Esophagus muscularis mucosa (tissue), 4 donors: Measurements from ENCODE around the gene HMSD. TPM values are rescaled to one million over a fixed set of nuclear protein-coding genes. Genes with fewer than 3 reads are reported as not detected.
A peak's percentile ranks its signal among the peaks of the same experiment; 100 is the strongest.

Source experiments
- DNase-seq: peaks from one replicate; pipeline ENCODE4 v3.0.0-alpha.2; 2017; ENCODE audit errors: extremely low spot score
- H3K27ac ChIP-seq, 4 donors: fragments of 200-600 bp; sonication (generic); replicated peaks in 1 of 4; 1 replicate in 3 of 4; 2 replicates in 1 of 4; pipeline ENCODE4 v1.5.1; 2016 to 2019; ENCODE audit warnings: mild to moderate bottlenecking in 1 of 4
- H3K27me3 ChIP-seq, 4 donors: fragments of 200-600 bp; sonication (generic); one replicate each; pipeline versions ENCODE4 v1.5.1 to v1.6.0; 2016 to 2019
- H3K36me3 ChIP-seq, 4 donors: fragments of 200-600 bp; sonication (generic); one replicate each; pipeline ENCODE4 v1.5.1; 2016 to 2019
- H3K4me1 ChIP-seq, 4 donors: fragments of 200-600 bp; sonication (generic); one replicate each; pipeline ENCODE4 v1.5.1; 2016 to 2019
- H3K4me3 ChIP-seq, 4 donors: fragments of 200-600 bp; sonication (generic); 1 replicate in 2 of 4; 2 replicates in 2 of 4; pipeline ENCODE4 v1.5.1; 2016 to 2019; ENCODE audit warnings: mild to moderate bottlenecking in 4 of 4, moderate library complexity in 1 of 4
- H3K9me3 ChIP-seq, 4 donors: fragments of 200-600 bp; sonication (generic); 1 replicate in 3 of 4; 2 replicates in 1 of 4; pipeline ENCODE4 v1.5.1; 2016 to 2019
- EP300 ChIP-seq: sonication (generic); formaldehyde crosslinking; IDR thresholded peaks from one replicate; pipeline ENCODE4 v1.6.1; 2017; ENCODE audit warnings: antibody characterized with exemption
- POLR2A ChIP-seq: fragments of 450-650 bp; IDR thresholded peaks from one replicate; pipeline ENCODE4 v1.6.1; 2017; ENCODE audit warnings: antibody characterized with exemption, moderate library complexity, mild to moderate bottlenecking, low read depth
- POLR2AphosphoS5 ChIP-seq, 2 donors: sonication (generic); formaldehyde crosslinking; IDR thresholded peaks; one replicate each; pipeline ENCODE4 v1.6.1; 2017; ENCODE audit warnings: antibody characterized with exemption in 2 of 2
- WGBS: methylation state at CpG from one replicate; pipeline ENCODE4 v1.1.5; 2018; 5-methylcytosine and 5-hydroxymethylcytosine counted together
- intact Hi-C: fragments of 100-400 bp; cut with DNase I; formaldehyde crosslinking; loops from one replicate; pipeline ENCODE4 v1.15.1; 2023
- total RNA-seq, 4 donors: library from RNA; depleted of rRNA; stranded (reverse); fragments of >200 nt; gene quantifications; one replicate each; pipeline versions ENCODE4 v1.1.0 to v1.2.1, GENCODE V29; 2016
- TF ChIP-seq, protein P1 (sequence below), 3 experiments: fragments of 200-600 bp in 2 of 3; fragments of 450-650 bp in 1 of 3; sonication (generic) in 2 of 3; IDR thresholded peaks; one replicate each; pipeline ENCODE4 v1.5.1; 2017 to 2019; ENCODE audit warnings: antibody characterized with exemption in 3 of 3, mild to moderate bottlenecking in 2 of 3, moderate library complexity in 1 of 3

The HMSD gene
- total RNA-seq, 4 donors from 2014 or later = not detected

- no peak for DNase-seq
- intact Hi-C loops = loop anchor here (10.0 kb wide), 1 partner anchor 48 kb away; the partner anchor contains the start of gene HMSD
- no peaks in the 10 kb centered on the region for H3K9me3 ChIP-seq
- no peak overlapping the region for H3K27ac ChIP-seq
- H3K36me3 ChIP-seq = peaks cover 0 to 2% (median under 1%) of the 10 kb centered on the region in 4 donors
- H3K4me1 ChIP-seq = peaks cover 0 to 5% (median 2%) of the 10 kb centered on the region in 4 donors
- 84% methylated on average over 7 of the region's 7 CpGs for WGBS
- H3K4me3 ChIP-seq = no peak overlapping the region
- TF ChIP-seq EP300 (no peak), POLR2A (no peak), POLR2AphosphoS5 (IDR thresholded peaks at IDR 0.05) (no peak)
- TF ChIP-seq, protein P1, sequence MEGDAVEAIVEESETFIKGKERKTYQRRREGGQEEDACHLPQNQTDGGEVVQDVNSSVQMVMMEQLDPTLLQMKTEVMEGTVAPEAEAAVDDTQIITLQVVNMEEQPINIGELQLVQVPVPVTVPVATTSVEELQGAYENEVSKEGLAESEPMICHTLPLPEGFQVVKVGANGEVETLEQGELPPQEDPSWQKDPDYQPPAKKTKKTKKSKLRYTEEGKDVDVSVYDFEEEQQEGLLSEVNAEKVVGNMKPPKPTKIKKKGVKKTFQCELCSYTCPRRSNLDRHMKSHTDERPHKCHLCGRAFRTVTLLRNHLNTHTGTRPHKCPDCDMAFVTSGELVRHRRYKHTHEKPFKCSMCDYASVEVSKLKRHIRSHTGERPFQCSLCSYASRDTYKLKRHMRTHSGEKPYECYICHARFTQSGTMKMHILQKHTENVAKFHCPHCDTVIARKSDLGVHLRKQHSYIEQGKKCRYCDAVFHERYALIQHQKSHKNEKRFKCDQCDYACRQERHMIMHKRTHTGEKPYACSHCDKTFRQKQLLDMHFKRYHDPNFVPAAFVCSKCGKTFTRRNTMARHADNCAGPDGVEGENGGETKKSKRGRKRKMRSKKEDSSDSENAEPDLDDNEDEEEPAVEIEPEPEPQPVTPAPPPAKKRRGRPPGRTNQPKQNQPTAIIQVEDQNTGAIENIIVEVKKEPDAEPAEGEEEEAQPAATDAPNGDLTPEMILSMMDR (IDR thresholded peaks at IDR 0.05) = no peak
- peaks cover 0 to 4% (median 0%) of the 10 kb centered on the region in 4 donors for H3K27me3 ChIP-seq
Measured at GRCh38 chr18:63992751-63993150, 43.6 kb downstream of the HMSD start.

- no peak overlapping the region for H3K4me3 ChIP-seq
- TF ChIP-seq EP300 = no peak
- TF ChIP-seq, protein P1 (IDR thresholded peaks at IDR 0.05) = peak; percentile 75 to 95 (median 87)
- DNase-seq = no peak
- no peaks in the 10 kb centered on the region for H3K9me3 ChIP-seq
- no peak overlapping the region for H3K27ac ChIP-seq
- H3K27me3 ChIP-seq = peaks cover 0 to 4% (median 0%) of the 10 kb centered on the region in 4 donors
- peaks cover 0 to 5% (median 2%) of the 10 kb centered on the region in 4 donors for H3K4me1 ChIP-seq
- H3K36me3 ChIP-seq = no peaks in the 10 kb centered on the region
- intact Hi-C loops = loop anchor here (2.0 to 10.0 kb wide), 3 partner anchors 32 to 478 kb away; partner anchors contain the start of gene HMSD
- 3% methylated on average over 5 of the region's 6 CpGs for WGBS
Measured at GRCh38 chr18:63994783-63995399, 45.8 kb downstream of the HMSD start.

DNA sequence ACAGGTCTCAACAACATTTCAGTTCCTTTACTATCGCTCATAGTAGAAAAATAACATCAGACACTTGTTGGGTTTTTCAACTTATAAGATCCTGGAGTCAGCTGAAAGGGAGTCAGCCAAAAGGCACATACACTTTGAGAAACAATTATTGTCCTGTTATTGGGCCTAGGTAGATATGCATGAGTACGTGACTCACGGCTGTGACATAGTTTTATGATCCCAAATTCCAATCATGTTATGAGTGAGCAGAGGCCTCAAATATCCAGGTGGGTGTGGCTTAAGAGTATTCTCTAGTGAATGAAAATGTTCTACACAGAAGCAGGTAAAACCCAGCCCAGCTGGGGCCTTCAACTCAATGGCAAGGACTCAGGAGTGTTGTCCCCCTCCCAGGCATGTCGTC lies 47.9 kb downstream of the HMSD start:
- H3K4me1 ChIP-seq = peaks cover 0 to 5% (median 2%) of the 10 kb centered on the region in 4 donors
- H3K36me3 ChIP-seq = no peaks in the 10 kb centered on the region
- 81% methylated on average over 4 of the region's 4 CpGs for WGBS
- TF ChIP-seq POLR2A = no peak
- TF ChIP-seq, protein P1 (IDR thresholded peaks at IDR 0.05) = no peak
- TF ChIP-seq EP300 = no peak
- TF ChIP-seq POLR2AphosphoS5 (IDR thresholded peaks at IDR 0.05) = no peak
- H3K4me3 ChIP-seq = no peak overlapping the region
- no peaks in the 10 kb centered on the region for H3K9me3 ChIP-seq
- no peak for DNase-seq
- H3K27ac ChIP-seq = no peak overlapping the region
- peaks cover 0 to 10% (median 0%) of the 10 kb centered on the region in 4 donors for H3K27me3 ChIP-seq
- intact Hi-C loops = loop anchor here (5.0 to 10.0 kb wide), 2 partner anchors 52 to 480 kb away; partner anchors contain the start of gene HMSD

DNA sequence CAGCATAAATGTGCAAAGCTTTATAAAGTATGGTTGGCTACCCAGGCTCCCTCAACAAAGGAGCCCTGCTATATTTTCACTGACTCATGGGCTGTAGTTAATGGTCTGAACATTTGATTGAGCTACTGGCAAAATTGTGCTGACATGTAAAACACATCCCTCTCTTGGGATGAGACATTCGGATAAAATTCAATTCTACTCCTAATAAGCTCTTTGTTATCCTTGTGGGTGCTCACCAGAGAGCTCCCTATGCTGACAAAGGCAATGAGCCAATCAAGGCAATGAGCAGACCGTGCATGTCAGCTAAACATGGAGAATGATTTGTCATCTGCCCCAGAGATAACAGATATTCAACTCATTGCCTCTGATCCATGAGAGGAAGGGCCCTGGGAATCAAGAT lies 48.5 kb downstream of the HMSD start:
- Histone ChIP-seq H3K9me3 (peaks cover 0 to 2% (median 0%) of the 10 kb centered on the region in 4 donors), H3K27me3 (peaks cover 0 to 16% (median 2%) of the 10 kb centered on the region in 4 donors), H3K4me1 (peaks cover 0 to 5% (median 2%) of the 10 kb centered on the region in 4 donors), H3K27ac (no peak overlapping the region), H3K36me3 (no peaks in the 10 kb centered on the region), H3K4me3 (no peak overlapping the region)
- intact Hi-C loops = loop anchor here (5.0 to 10.0 kb wide), 2 partner anchors 53 to 480 kb away; partner anchors contain the start of gene HMSD
- WGBS = 66% methylated on average over 2 of the region's 2 CpGs
- no peak for TF ChIP-seq POLR2A
- TF ChIP-seq POLR2AphosphoS5 (IDR thresholded peaks at IDR 0.05) = no peak
- TF ChIP-seq EP300 = no peak
- TF ChIP-seq, protein P1 (IDR thresholded peaks at IDR 0.05) = no peak
- DNase-seq = no peak
